ENCODE results near the gene RPS14. TPM values are rescaled to one million over a fixed set of nuclear protein-coding genes. Genes with fewer than 3 reads are reported as not detected.

The RPS14 gene
- total and polyA plus RNA-seq, 7 donors, result 977 to 3,049 (median 1,443) TPM

GRCh38 chr5:150452914-150453313, 3.4 kb upstream of the RPS14 start:
- H3K27me3 ChIP-seq (ENCODE audit: insufficient read depth in 3 of 3, low read length in 2 of 3), result no peaks in the 10 kb centered on the region
- peaks cover 8% of the 10 kb centered on the region for H3K4me1 ChIP-seq
- no peaks in the 10 kb centered on the region for H3K9me3 ChIP-seq
- TF ChIP-seq, protein P1, sequence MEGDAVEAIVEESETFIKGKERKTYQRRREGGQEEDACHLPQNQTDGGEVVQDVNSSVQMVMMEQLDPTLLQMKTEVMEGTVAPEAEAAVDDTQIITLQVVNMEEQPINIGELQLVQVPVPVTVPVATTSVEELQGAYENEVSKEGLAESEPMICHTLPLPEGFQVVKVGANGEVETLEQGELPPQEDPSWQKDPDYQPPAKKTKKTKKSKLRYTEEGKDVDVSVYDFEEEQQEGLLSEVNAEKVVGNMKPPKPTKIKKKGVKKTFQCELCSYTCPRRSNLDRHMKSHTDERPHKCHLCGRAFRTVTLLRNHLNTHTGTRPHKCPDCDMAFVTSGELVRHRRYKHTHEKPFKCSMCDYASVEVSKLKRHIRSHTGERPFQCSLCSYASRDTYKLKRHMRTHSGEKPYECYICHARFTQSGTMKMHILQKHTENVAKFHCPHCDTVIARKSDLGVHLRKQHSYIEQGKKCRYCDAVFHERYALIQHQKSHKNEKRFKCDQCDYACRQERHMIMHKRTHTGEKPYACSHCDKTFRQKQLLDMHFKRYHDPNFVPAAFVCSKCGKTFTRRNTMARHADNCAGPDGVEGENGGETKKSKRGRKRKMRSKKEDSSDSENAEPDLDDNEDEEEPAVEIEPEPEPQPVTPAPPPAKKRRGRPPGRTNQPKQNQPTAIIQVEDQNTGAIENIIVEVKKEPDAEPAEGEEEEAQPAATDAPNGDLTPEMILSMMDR (IDR thresholded peaks at IDR 0.05), result no peak
- intact Hi-C loops (cut with DNase I), result loop anchor here in 1 of 2 donors (5.0 to 10.0 kb wide), 2 partner anchors 34 to 202 kb away; no protein-coding TSS in a partner anchor
- H3K27ac ChIP-seq, result no peak overlapping the region
- DNase-seq, result no peak
- WGBS, 3 donors, result 91 to 94% (median 93%) methylated on average over 4 of the region's 4 CpGs
- H3K4me3 ChIP-seq, result no peak overlapping the region
- peaks cover 0 to 5% of the 10 kb centered on the region in 2 donors for H3K36me3 ChIP-seq (ENCODE audit: insufficient read depth in 1 of 2, low read depth in 1 of 2)
- no peak for ATAC-seq

DNA sequence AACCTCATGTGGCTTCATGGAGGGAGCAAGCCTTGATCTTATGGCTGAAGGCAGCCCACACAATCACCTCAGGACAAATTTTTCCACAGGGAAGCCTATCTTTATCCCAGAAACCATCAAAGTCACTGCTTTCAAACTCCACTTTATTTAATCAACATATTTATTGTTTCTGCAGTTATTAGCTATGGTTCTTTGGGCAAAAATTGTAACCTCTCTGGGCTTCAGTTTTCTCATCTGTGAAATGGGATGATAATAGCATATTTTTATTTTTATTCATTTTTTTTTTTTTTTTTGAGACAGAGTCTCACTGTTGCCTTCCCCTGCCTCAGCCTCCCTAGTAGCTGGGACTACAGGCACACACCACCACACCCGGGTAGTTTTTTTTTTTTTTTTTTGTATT, 2.1 kb upstream of the RPS14 start:
- H3K27ac ChIP-seq, result no peak overlapping the region
- no peak for ATAC-seq

GRCh38 chr5:150448952-150449516, 505 bp downstream of the RPS14 start:
- ATAC-seq (peak; percentile 54 to 74 (median 62)), DNase-seq (no peak)
- Histone ChIP-seq H3K36me3 (ENCODE audit: insufficient read depth in 1 of 2, low read depth in 1 of 2) (peaks cover 28 to 44% of the 10 kb centered on the region in 2 donors), H3K4me3 (peak overlapping the region; percentile 82), H3K27ac (peak overlapping the region; percentile 94), H3K27me3 (ENCODE audit: insufficient read depth in 3 of 3, low read length in 2 of 3) (no peaks in the 10 kb centered on the region), H3K4me1 (peaks cover 24% of the 10 kb centered on the region), H3K9me3 (no peaks in the 10 kb centered on the region)
- 0% methylated on average over 31 of the region's 31 CpGs for WGBS, 3 donors
- intact Hi-C loops (cut with DNase I), result no loop called here
- TF ChIP-seq, protein P1 (IDR thresholded peaks at IDR 0.05), result no peak

More for the DNA sequence above, 2.1 kb upstream of the RPS14 start:
- Histone ChIP-seq H3K27me3 (ENCODE audit: insufficient read depth in 3 of 3, low read length in 2 of 3) (no peaks in the 10 kb centered on the region), H3K4me3 (no peak overlapping the region), H3K36me3 (ENCODE audit: insufficient read depth in 1 of 2, low read depth in 1 of 2) (peaks cover 10 to 18% of the 10 kb centered on the region in 2 donors), H3K9me3 (no peaks in the 10 kb centered on the region), H3K4me1 (peaks cover 14% of the 10 kb centered on the region)
- TF ChIP-seq, protein P1 (IDR thresholded peaks at IDR 0.05), result no peak
- intact Hi-C loops (cut with DNase I), result loop anchor here in 1 of 2 donors (5.0 to 10.0 kb wide), 2 partner anchors 36 to 203 kb away; no protein-coding TSS in a partner anchor
- no peak for DNase-seq
- 76 to 100% (median 100%) methylated on average over 1 of the region's 1 CpG for WGBS, 3 donors

GRCh38 chr5:150448334-150448733, 1.2 kb downstream of the RPS14 start:
- peak in 3 of 4 donors; percentile 29 to 44 (median 40) for ATAC-seq

More at GRCh38 chr5:150448334-150448733, 1.2 kb downstream of the RPS14 start:
- Histone ChIP-seq H3K27ac (peak overlapping the region; percentile 94), H3K9me3 (no peaks in the 10 kb centered on the region), H3K36me3 (ENCODE audit: insufficient read depth in 1 of 2, low read depth in 1 of 2) (peaks cover 28 to 51% of the 10 kb centered on the region in 2 donors), H3K27me3 (ENCODE audit: insufficient read depth in 3 of 3, low read length in 2 of 3) (no peaks in the 10 kb centered on the region), H3K4me1 (peaks cover 30% of the 10 kb centered on the region), H3K4me3 (peak overlapping the region; percentile 82)
- no peak for DNase-seq
- intact Hi-C loops (cut with DNase I), result no loop called here
- WGBS, 3 donors, result 20 to 27% (median 25%) methylated on average over 4 of the region's 4 CpGs
- TF ChIP-seq, protein P1 (IDR thresholded peaks at IDR 0.05), result no peak
